Loucy (cell line): ENCODE data around the gene EDARADD.

Experiments
- H2AFZ ChIP-seq: fragments of 200-600 bp; sonication (generic); 2 replicates; pipeline ENCODE4 v1.6.0; 2016; ENCODE audit warnings: antibody characterized with exemption, mild to moderate bottlenecking, low read length, moderate library complexity
- H3F3A ChIP-seq: fragments of 200-600 bp; 2 replicates; pipeline ENCODE4 v1.6.0; 2016; ENCODE audit warnings: antibody characterized with exemption, low read depth, mild to moderate bottlenecking
- H3K27me3 ChIP-seq: fragments of 200-600 bp; sonication (generic); 2 replicates; pipeline ENCODE4 v1.6.1; 2014; ENCODE audit warnings: low read length, mild to moderate bottlenecking; ENCODE audit not compliant: insufficient read depth, poor library complexity, severe bottlenecking
- H3K36me3 ChIP-seq: fragments of 200-600 bp; sonication (generic); 2 replicates; pipeline ENCODE4 v1.6.1; 2016; ENCODE audit warnings: low read length; ENCODE audit not compliant: insufficient read depth
- H3K4me1 ChIP-seq: fragments of 200-600 bp; sonication (generic); 2 replicates; pipeline ENCODE4 v1.5.1; 2014; ENCODE audit warnings: low read length, mild to moderate bottlenecking; ENCODE audit not compliant: insufficient read depth, poor library complexity, severe bottlenecking
- H3K4me2 ChIP-seq: fragments of 200-600 bp; sonication (generic); 2 replicates; pipeline ENCODE4 v1.6.0; 2014; ENCODE audit warnings: antibody characterized with exemption, low read length, low read depth, mild to moderate bottlenecking; ENCODE audit not compliant: poor library complexity, severe bottlenecking
- H3K4me3 ChIP-seq: fragments of 200-600 bp; sonication (generic); 2 replicates; pipeline ENCODE4 v1.5.1; 2014; ENCODE audit warnings: low read length, mild to moderate bottlenecking, mixed read lengths; ENCODE audit not compliant: poor library complexity, severe bottlenecking
- H3K79me2 ChIP-seq: fragments of 200-600 bp; sonication (generic); 2 replicates; pipeline ENCODE4 v1.6.1; 2014; ENCODE audit warnings: low read length; ENCODE audit not compliant: insufficient read depth
- H3K9ac ChIP-seq: fragments of 200-600 bp; sonication (generic); 2 replicates; pipeline ENCODE4 v1.6.0; 2014; ENCODE audit warnings: mild to moderate bottlenecking, low read depth, low read length, moderate library complexity; ENCODE audit not compliant: poor library complexity, severe bottlenecking
- H3K9me2 ChIP-seq: fragments of 200-600 bp; sonication (generic); replicated peaks from 2 replicates; pipeline ENCODE4 v1.6.1; 2016; ENCODE audit warnings: low read depth, low read length, mixed read lengths
- H3K9me3 ChIP-seq: fragments of 200-600 bp; sonication (generic); 2 replicates; pipeline ENCODE4 v1.6.1; 2014; ENCODE audit warnings: mild to moderate bottlenecking, antibody characterized with exemption, low read length, low read depth; ENCODE audit not compliant: insufficient read depth
- H4K20me1 ChIP-seq: fragments of 200-600 bp; sonication (generic); 2 replicates; pipeline ENCODE4 v1.6.0; 2014; ENCODE audit warnings: antibody characterized with exemption, low read length, mild to moderate bottlenecking; ENCODE audit not compliant: insufficient read depth, poor library complexity, severe bottlenecking
- CTCF ChIP-seq: fragments of 200-600 bp; sonication (generic); conservative IDR thresholded peaks from 2 replicates; pipeline ENCODE4 v1.5.1; 2014; ENCODE audit warnings: mild to moderate bottlenecking, antibody characterized with exemption, low read length
- EZH2phosphoT487 ChIP-seq: fragments of 200-600 bp; IDR thresholded peaks from 2 replicates; pipeline ENCODE4 v1.6.1; 2018; ENCODE audit warnings: antibody characterized with exemption, mild to moderate bottlenecking, moderate library complexity, borderline replicate concordance

The EDARADD gene

DNA sequence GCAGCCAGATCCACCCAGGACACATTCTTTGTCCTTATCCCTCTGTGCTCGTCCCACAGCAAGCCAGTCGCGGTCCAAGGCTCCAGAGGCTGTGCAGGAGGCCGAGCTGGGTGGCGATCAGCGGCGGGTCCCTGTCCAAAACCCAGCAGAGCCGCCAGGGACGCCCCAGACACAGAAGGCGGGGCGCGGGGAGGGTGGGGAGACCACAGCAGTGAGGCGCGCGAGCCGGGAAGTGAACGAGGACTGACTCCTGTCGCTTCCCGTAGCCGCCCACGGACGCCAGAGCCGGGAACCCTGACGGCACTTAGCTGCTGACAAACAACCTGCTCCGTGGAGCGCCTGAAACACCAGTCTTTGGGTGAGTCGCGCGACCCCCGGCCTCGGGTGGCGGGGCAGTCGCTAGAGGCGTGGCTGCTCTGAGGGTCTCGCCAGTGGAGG lies 129.6 kb downstream of the EDARADD start, which contains the start of gene LGALS8:
TSS of gene LGALS8 (plus strand) at position 279 of the 438 bp plus-strand sequence. CDS start 2,089 bp downstream, outside the sequence.
- Histone ChIP-seq H3K9ac (peak within 1 kb of the TSS; percentile 79), H3K9me3 (no peaks in the 10 kb centered on the region), H3K4me2 (peak within 1 kb of the TSS; percentile 82), H3K27me3 (no peaks in the 10 kb centered on the region), H3K4me3 (peak within 1 kb of the TSS; percentile 92), H3K9me2 (no peaks in the 10 kb centered on the region), H3K79me2 (peaks cover 17% of the 10 kb centered on the region; the same call in 1 of the 2 replicates), H2AFZ (peak within 1 kb of the TSS; percentile 98), H3K4me1 (peaks cover 10% of the 10 kb centered on the region), H3K36me3 (peaks cover 6% of the 10 kb centered on the region; the same call in 1 of the 2 replicates), H4K20me1 (no peaks in the 10 kb centered on the region), H3F3A (no peaks in the 10 kb centered on the region)
- no peak for TF ChIP-seq EZH2phosphoT487
- no peak for TF ChIP-seq CTCF

- Histone ChIP-seq H3F3A (no peaks in the 10 kb centered on the region), H3K9me2 (no peaks in the 10 kb centered on the region), H3K4me2 (peak overlapping the region; percentile 82), H3K27me3 (no peaks in the 10 kb centered on the region), H3K4me3 (peak overlapping the region; percentile 92), H2AFZ (peak overlapping the region; percentile 98), H3K79me2 (peaks cover 17% of the 10 kb centered on the region; the same call in 1 of the 2 replicates), H3K9me3 (no peaks in the 10 kb centered on the region), H3K4me1 (peaks cover 10% of the 10 kb centered on the region), H3K36me3 (peaks cover 6% of the 10 kb centered on the region; the same call in 1 of the 2 replicates), H4K20me1 (no peaks in the 10 kb centered on the region), H3K9ac (peak overlapping the region; percentile 79)
- TF ChIP-seq EZH2phosphoT487 (no peak), CTCF (no peak)
These were observed 130.2 kb downstream of the EDARADD start for GRCh38 chr1:236524142-236524894.

- Histone ChIP-seq H3K4me3 (peak overlapping the region; percentile 92), H4K20me1 (no peaks in the 10 kb centered on the region), H2AFZ (peak overlapping the region; percentile 98), H3K9me3 (no peaks in the 10 kb centered on the region), H3K9me2 (no peaks in the 10 kb centered on the region), H3K36me3 (peaks cover 6% of the 10 kb centered on the region; the same call in 1 of the 2 replicates), H3K4me1 (peaks cover 10% of the 10 kb centered on the region), H3F3A (no peaks in the 10 kb centered on the region), H3K4me2 (peak overlapping the region; percentile 82), H3K79me2 (peaks cover 17% of the 10 kb centered on the region; the same call in 1 of the 2 replicates), H3K9ac (peak overlapping the region; percentile 79), H3K27me3 (no peaks in the 10 kb centered on the region)
- TF ChIP-seq CTCF (no peak), EZH2phosphoT487 (no peak)
These were observed 130.8 kb downstream of the EDARADD start for GRCh38 chr1:236524895-236525184.
